ENCODE measurements around the gene DNAH12.
"Not testable (repeated sequence)": the region's sequence is repeated elsewhere in the genome, so short reads cannot be mapped to it uniquely, and the experiment has no call there.

GRCh38 chr3:57440144-57440543 lies 104.0 kb downstream of the DNAH12 start:
- not testable (repeated sequence) for TF ChIP-seq POLR2A (IDR thresholded peaks at IDR 0.05; ENCODE audit: low read length); GATA1 (IDR thresholded peaks at IDR 0.05; ENCODE audit: low read depth, low read length)
